ENCODE results near the gene GHRL.
"Not testable (repeated sequence)": the region's sequence is repeated elsewhere in the genome, so short reads cannot be mapped to it uniquely, and the experiment has no call there.

The GHRL gene

DNA sequence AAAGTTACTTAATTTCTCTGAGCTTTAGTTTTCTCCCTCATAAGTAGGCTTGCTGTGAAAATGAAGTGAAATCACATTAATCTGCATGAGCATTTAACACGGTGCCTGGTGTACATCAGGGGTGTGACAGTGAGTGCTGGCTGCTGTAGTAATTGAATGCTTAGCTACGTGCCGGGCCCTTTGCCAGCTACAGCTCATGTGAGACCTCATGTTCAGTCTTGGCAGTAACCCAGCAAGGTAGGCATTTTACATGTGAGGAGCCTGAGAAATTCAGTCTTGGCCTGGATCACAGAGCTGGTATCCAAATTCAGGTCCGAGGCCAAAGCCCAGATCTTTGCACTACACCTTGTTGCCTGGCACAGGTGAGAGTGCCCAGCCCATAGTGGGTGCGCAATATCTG is 9.1 kb downstream of the GHRL start:
- no peak for FAIRE-seq
- TF ChIP-seq TAF1 (IDR thresholded peaks at IDR 0.05; ENCODE audit: borderline replicate concordance, low read depth, low read length) (no peak), POLR2A (IDR thresholded peaks at IDR 0.05; ENCODE audit: low read depth, low read length) (no peak), POLR2AphosphoS5 (IDR thresholded peaks at IDR 0.05; ENCODE audit: low read depth, low read length) (no peak)
- DNase-seq (ENCODE audit: insufficient read length): no peak

DNA sequence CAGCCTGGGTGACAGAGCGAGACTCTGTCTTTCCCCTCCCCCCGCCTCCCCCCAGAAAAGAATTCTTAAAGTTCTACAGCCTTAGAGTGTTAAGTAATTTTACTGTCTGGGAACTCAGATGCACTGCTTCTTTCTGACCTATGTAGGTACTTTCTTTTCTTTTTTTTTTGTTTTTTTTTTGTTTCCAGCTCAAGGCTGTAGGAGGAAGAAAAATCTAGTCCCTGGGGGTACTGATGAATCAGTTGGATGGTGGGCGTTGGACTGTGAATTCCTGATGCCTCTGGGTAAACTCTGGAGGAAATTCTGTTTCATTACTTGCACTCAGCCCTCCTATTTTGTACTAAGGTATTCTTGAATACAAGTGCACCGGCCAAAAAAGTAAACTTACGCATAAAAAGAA is 10.8 kb downstream of the GHRL start:
- FAIRE-seq: no peak
- TF ChIP-seq POLR2A (IDR thresholded peaks at IDR 0.05; ENCODE audit: low read depth, low read length): no peak
- no peak for DNase-seq (ENCODE audit: insufficient read length)

DNA sequence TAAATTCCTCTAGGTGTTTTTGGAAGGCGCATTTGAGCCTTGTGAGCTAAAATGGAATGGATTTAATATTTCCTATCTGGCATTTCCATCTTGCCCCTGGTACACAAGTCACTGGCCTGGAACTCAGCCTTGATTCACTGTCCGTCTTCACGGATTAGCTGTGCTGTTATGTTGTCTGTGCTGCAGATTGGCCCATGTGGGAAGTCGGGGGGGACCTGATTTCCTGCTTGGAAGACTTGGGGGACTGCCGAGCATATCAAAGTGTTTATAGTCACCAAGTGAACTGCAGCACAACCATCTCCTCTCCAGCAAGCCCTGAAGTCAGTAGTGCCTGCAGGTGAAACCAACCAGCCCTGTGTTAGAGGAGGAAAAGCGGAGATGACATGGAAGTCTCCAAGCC is 12.2 kb downstream of the GHRL start:
- no peak for DNase-seq (ENCODE audit: insufficient read length)
- no peak for TF ChIP-seq POLR2AphosphoS5 (IDR thresholded peaks at IDR 0.05; ENCODE audit: low read depth, low read length)
- TF ChIP-seq POLR2A (IDR thresholded peaks at IDR 0.05; ENCODE audit: low read depth, low read length): no peak
- no peak for TF ChIP-seq TAF1 (IDR thresholded peaks at IDR 0.05; ENCODE audit: borderline replicate concordance, low read depth, low read length)
- FAIRE-seq: no peak

DNA sequence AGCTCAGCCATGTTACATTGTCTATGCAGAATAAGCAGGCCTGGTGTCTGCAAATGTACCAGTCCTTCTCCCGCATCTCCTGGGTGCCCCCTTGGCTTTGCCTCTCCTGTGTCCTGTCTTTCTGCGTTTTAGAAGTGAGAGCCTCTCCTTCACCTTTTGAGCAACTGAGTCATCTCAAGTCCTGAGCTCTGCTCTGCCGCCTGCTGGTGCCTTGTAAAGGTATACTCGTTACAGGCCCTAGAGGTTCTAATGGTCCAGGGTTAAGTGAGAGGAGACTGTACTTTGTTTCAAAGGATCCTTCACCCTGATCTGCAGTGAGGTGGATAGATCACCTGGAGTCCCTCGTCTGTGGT is 12.6 kb downstream of the GHRL start:
- DNase-seq (ENCODE audit: insufficient read length) (no peak), FAIRE-seq (no peak)
- TF ChIP-seq POLR2A (IDR thresholded peaks at IDR 0.05; ENCODE audit: low read depth, low read length): no peak
- no peak for TF ChIP-seq TAF1 (IDR thresholded peaks at IDR 0.05; ENCODE audit: borderline replicate concordance, low read depth, low read length)
- no peak for TF ChIP-seq POLR2AphosphoS5 (IDR thresholded peaks at IDR 0.05; ENCODE audit: low read depth, low read length)

DNA sequence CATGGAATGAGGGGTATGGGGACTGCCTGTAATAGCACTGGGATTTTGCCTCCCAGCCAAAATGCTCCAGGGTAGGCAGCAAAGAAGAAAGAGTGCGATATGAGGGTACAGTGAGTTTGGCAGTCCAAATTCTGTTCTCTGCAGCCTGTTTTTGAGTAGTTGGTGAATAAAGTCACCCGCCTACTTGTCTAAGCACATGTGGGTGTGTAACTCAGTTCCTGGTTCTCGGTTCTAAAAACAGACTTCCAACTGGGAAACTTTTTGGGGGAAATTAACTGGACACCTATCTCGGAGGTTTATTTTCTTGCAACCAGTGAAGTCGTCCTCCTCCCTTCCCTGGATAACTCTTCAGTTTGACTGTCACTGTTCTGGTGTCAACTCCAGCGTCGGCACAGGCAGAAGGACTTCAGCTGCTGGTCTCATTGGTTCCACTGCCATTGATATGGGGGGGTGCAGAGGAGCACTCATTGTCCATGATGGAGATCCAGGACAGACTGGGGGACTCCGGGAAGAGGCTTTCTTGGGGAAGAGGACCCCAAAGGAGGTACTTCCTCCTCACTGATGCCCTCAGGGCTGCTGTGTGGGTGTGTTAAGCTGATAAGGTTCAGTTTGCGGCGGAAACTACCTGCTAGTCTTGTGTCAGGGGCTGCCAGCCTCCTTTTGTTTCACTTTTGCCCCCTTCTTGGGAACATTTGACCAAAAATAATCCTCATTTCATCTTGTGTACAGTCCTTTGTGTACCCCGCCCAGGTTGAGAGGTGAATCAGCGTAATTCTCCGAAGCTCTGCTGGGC is 13.2 kb downstream of the GHRL start:
- DNase-seq (ENCODE audit: insufficient read length) (no peak), FAIRE-seq (no peak)
- TF ChIP-seq POLR2AphosphoS5 (IDR thresholded peaks at IDR 0.05; ENCODE audit: low read depth, low read length): no peak
- TF ChIP-seq POLR2A (IDR thresholded peaks at IDR 0.05; ENCODE audit: low read depth, low read length): no peak
- no peak for TF ChIP-seq TAF1 (IDR thresholded peaks at IDR 0.05; ENCODE audit: borderline replicate concordance, low read depth, low read length)

DNA sequence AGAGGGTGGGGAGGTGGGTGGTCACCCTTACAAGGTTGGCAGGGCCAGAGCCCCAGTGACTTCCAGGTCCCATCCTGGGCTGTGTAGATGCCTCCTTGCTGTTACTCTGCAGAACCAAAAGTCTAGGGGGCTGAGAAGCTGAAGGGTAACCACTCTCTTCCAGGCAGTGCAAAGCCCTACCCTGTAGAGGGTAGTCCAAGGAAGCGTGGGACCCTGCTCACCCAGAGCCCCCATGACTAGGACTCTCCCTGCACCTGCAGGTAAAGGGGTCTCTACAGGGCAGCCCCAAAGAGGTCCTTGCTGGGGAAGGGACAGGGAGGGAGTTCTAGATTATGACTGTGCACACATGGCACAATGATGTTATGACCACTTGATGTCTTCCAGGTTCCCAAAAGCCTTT is 14.2 kb downstream of the GHRL start:
- FAIRE-seq (no peak), DNase-seq (ENCODE audit: insufficient read length) (no peak)
- TF ChIP-seq POLR2AphosphoS5 (IDR thresholded peaks at IDR 0.05; ENCODE audit: low read depth, low read length): no peak; the same call in 1 of the 2 replicates
- no peak for TF ChIP-seq TAF1 (IDR thresholded peaks at IDR 0.05; ENCODE audit: borderline replicate concordance, low read depth, low read length)
- no peak for TF ChIP-seq POLR2A (IDR thresholded peaks at IDR 0.05; ENCODE audit: low read depth, low read length)

DNA sequence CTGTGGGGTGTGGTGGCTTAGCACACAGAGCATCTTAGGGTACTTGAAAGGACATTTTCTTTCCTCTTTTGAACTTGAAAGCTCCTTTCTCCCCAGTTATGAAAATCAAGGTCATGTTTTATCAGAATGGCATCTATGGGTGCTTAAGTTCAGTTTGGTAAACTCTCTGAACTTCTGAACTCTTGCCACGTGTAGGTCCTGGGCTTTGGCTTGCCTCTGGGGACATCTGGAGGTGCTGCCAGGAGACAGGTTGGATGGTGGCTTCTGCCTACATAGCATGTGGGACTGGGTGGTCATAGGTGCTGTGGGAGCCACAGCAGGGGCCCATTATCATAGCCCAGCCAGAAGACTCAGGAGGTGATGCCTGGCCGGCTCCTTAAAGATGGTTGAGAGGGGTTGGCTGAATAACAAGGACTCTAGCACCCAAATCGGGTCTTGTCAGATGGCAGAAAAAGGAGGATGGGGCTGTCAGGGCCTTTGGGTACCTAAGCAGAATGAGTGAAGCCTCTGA is 15.6 kb downstream of the GHRL start:
- DNase-seq (ENCODE audit: insufficient read length) (no peak), FAIRE-seq (no peak)
- TF ChIP-seq POLR2AphosphoS5 (IDR thresholded peaks at IDR 0.05; ENCODE audit: low read depth, low read length): no peak
- no peak for TF ChIP-seq TAF1 (IDR thresholded peaks at IDR 0.05; ENCODE audit: borderline replicate concordance, low read depth, low read length)
- TF ChIP-seq POLR2A (IDR thresholded peaks at IDR 0.05; ENCODE audit: low read depth, low read length): no peak

DNA sequence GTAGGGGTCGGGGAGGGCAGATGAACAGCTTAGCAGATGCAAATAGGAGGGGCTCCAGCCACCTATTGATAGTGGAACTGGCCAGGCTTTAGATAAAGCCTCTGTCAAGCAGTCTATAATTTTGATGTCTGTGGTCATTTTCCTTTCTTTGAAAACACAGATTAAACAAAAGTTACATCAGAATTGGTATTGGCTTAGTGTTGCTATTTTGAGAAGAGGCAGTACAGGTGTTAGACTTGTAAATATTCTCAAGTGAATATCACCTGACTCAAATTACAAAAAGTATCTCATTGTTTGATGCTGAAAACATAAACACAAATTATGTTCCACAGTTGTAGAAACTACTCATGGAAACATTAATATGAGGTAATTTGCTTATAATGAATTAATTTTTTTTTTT is 18.1 kb downstream of the GHRL start:
- FAIRE-seq (no peak), DNase-seq (ENCODE audit: insufficient read length) (no peak)
- TF ChIP-seq TAF1 (IDR thresholded peaks at IDR 0.05; ENCODE audit: borderline replicate concordance, low read depth, low read length): no peak
- TF ChIP-seq POLR2AphosphoS5 (IDR thresholded peaks at IDR 0.05; ENCODE audit: low read depth, low read length): no peak
- TF ChIP-seq POLR2A (IDR thresholded peaks at IDR 0.05; ENCODE audit: low read depth, low read length): no peak

DNA sequence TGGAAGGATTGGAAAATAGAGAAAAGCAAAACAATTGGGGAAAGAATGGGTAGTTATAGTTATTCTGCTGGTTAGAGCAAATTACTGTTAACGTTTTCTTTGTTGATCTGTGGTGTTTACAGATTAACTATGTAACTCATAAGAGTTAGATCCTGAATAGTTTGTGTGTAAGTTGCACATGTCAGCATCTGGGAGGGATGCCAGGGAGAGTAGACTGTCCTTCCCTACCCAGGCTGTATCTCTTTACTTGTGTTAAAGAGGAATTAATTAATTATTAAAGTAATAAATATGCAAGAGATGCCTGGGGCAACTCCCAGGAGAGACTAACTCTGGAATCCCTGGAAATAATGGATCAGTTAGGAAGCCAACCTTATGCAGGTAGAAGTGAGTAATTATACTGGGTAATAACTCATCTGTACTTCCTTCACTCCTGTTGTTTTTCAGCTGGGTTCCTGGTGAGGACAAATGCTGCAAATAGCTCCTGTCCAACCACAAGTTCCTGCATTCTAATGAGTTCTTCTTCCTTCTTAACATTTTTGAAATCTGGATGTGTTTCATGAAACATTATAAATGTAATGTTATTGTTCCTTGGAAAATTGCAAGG is 18.9 kb downstream of the GHRL start:
- FAIRE-seq (no peak), DNase-seq (ENCODE audit: insufficient read length) (no peak)
- no peak for TF ChIP-seq POLR2A (IDR thresholded peaks at IDR 0.05; ENCODE audit: low read depth, low read length)
- no peak for TF ChIP-seq TAF1 (IDR thresholded peaks at IDR 0.05; ENCODE audit: borderline replicate concordance, low read depth, low read length)
- TF ChIP-seq POLR2AphosphoS5 (IDR thresholded peaks at IDR 0.05; ENCODE audit: low read depth, low read length): no peak

DNA sequence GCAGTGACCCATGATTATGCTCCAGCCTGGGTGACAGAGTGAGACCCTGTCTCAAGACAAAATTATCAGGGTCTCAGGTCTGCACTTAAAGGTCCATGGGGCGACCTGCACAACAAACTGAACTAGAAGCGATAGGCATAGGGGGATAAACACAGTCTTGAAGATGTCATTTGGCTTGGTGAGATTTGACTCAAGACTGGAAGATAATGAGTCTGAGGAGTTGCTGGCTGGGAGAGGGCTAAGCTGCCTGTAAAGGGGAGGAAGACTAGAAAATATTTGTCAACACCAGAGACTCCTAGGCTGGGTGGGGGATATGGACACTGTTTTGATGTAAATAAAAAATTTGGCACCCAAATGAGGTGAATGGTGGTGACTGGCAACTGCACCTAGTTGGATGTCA is 19.8 kb downstream of the GHRL start:
- no peak for TF ChIP-seq POLR2AphosphoS5 (IDR thresholded peaks at IDR 0.05; ENCODE audit: low read depth, low read length)
- no peak for TF ChIP-seq POLR2A (IDR thresholded peaks at IDR 0.05; ENCODE audit: low read depth, low read length)
- no peak for TF ChIP-seq TAF1 (IDR thresholded peaks at IDR 0.05; ENCODE audit: borderline replicate concordance, low read depth, low read length)
- DNase-seq (ENCODE audit: insufficient read length): no peak
- no peak for FAIRE-seq

DNA sequence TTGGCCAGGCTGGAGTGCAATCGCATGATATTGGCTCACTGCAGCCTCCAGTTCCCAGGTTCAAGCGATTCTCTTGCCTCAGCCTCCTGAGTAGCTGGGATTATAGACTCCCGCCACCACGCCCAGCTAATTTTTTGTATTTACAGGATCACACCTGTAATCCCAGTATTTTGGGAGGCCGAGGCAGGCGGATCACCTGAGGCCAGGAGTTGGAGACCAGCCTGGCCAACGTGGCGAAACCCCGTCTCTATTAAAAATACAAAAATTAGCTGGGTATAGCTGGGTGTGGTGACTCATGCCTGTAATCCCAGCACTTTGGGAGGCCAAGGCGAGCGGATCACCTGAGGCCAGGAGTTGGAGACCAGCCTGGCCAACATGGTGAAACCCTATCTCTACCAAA is 20.3 kb downstream of the GHRL start:
- not testable (repeated sequence) for DNase-seq (ENCODE audit: insufficient read length); FAIRE-seq

DNA sequence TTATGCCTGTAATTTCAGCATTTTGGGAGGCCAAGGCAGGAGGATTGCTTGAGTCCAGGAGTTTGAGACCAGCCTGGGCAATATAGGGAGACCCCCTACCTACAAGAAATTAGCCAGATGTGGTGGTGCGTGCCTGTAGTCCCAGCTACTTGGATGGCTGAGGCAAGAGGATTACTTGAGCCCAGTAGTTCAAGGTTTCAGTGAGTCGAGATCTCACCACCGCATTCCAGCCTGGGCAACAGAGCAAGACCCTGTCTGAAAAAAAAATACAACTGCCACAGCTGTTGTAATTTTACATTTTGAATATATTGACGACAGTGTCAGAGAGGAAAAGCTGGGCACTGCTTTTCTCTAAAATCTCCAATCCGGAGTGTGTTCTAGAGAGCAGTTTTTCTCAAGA is 23.3 kb downstream of the GHRL start:
- DNase-seq (ENCODE audit: insufficient read length): no peak
- TF ChIP-seq TAF1 (IDR thresholded peaks at IDR 0.05; ENCODE audit: borderline replicate concordance, low read depth, low read length) (no peak), POLR2AphosphoS5 (IDR thresholded peaks at IDR 0.05; ENCODE audit: low read depth, low read length) (no peak), POLR2A (IDR thresholded peaks at IDR 0.05; ENCODE audit: low read depth, low read length) (no peak)
- no peak for FAIRE-seq
